HCT116 (cell line): ENCODE data around the gene TIMM17B. TPM values are rescaled to one million over a fixed set of nuclear protein-coding genes. Genes with fewer than 3 reads are reported as not detected.

Experiments used
- ATAC-seq: fragments of 200-7000 bp; cut with Tn5 transposase; 2 replicates; pipeline ENCODE4 v1.9.1; 2020; ENCODE audit warnings: mild to moderate bottlenecking, moderate library complexity
- BruUV-seq: library from RNA; stranded (reverse); fragments of 400-500 nt; replicated peaks from 2 replicates; lab custom pipeline; 2021; lab: Mats Ljungman, UMichigan
- CTCF ChIA-PET: fragments of 300-600 bp; sonication (Branson Sonifier 250); formaldehyde crosslinking; loops from one replicate; lab custom pipeline; 2021; ENCODE audit warnings: antibody characterized with exemption; lab: Charles Lee
- POLR2A ChIA-PET: fragments of 300-600, 350-600 bp; sonication (Branson Sonifier 250); formaldehyde crosslinking; loops from one replicate; lab custom pipeline; 2021; ENCODE audit warnings: antibody characterized with exemption; lab: Charles Lee
- RAD21 ChIA-PET, 2 experiments: fragments of 300-600 bp; sonication (Branson Sonifier 250); formaldehyde crosslinking; loops; one replicate each; lab custom pipeline; 2023; ENCODE audit warnings: low total read pairs in 2 of 2; ENCODE audit not compliant: uncharacterized antibody in 2 of 2, unreplicated experiment in 2 of 2, low non-redundant PET in 1 of 2; lab: Charles Lee
- DNase-seq: peaks from one replicate; pipeline ENCODE4 v3.0.0-alpha.2; 2010; ENCODE audit warnings: low read depth, low spot score
- H2AFZ ChIP-seq: fragments of 200-600 bp; shearing (Covaris generic), sonication (generic); 2 replicates; pipeline ENCODE4 v1.6.1; 2017; ENCODE audit warnings: low read depth, mixed run types, mixed read lengths, antibody characterized with exemption, low read length; ENCODE audit not compliant: poor library complexity, severe bottlenecking
- H3K27ac ChIP-seq: 2 replicates; pipeline ENCODE4 v1.5.1; 2012; ENCODE audit warnings: low read depth, low read length
- H3K27me3 ChIP-seq: fragments of 200-600 bp; sonication (generic); 2 replicates; pipeline ENCODE4 v1.6.1; 2016; ENCODE audit warnings: mixed run types, low read length, mixed read lengths; ENCODE audit not compliant: insufficient read depth
- H3K36me3 ChIP-seq, 2 experiments: fragments of 200-500 bp in 1 of 2; fragments of 200-600 bp in 1 of 2; sonication (Bioruptor generic) in 1 of 2; sonication (generic) in 1 of 2; 2 replicates each; pipeline versions ENCODE4 v1.5.1 to v1.6.1; 2014 to 2016; ENCODE audit warnings: low read length in 2 of 2, inconsistent platforms in 1 of 2, mixed read lengths in 1 of 2, mixed run types in 1 of 2; ENCODE audit not compliant: insufficient read depth in 2 of 2, control insufficient read depth in 1 of 2
- H3K4me1 ChIP-seq, 2 experiments: fragments of 200-600 bp in 1 of 2; sonication (generic) in 1 of 2; 2 replicates each; pipeline versions ENCODE4 v1.5.1 to v1.6.1; 2012 to 2017; ENCODE audit warnings: low read length in 2 of 2, inconsistent platforms in 1 of 2, mild to moderate bottlenecking in 1 of 2, mixed read lengths in 1 of 2, mixed run types in 1 of 2, moderate library complexity in 1 of 2; ENCODE audit not compliant: insufficient read depth in 2 of 2, control insufficient read depth in 1 of 2
- H3K4me2 ChIP-seq: fragments of 200-600 bp; sonication (generic); 2 replicates; pipeline ENCODE4 v1.6.1; 2017; ENCODE audit warnings: mixed run types, low read length, mixed read lengths
- H3K4me3 ChIP-seq, 2 experiments: fragments of 200-600 bp in 1 of 2; sonication (generic) in 1 of 2; replicated peaks in 1 of 2; 2 replicates each; pipeline ENCODE4 v1.5.1; 2011 to 2016; ENCODE audit warnings: low read length in 2 of 2, control low read depth in 1 of 2, low read depth in 1 of 2, mild to moderate bottlenecking in 1 of 2, mixed read lengths in 1 of 2, mixed run types in 1 of 2
- H3K79me2 ChIP-seq: fragments of 200-600 bp; sonication (generic); 2 replicates; pipeline ENCODE4 v1.6.1; 2017; ENCODE audit warnings: mild to moderate bottlenecking, mixed run types, low read length, moderate library complexity, mixed read lengths; ENCODE audit not compliant: insufficient read depth
- H3K9ac ChIP-seq: fragments of 200-600 bp; sonication (generic); 2 replicates; pipeline ENCODE4 v1.6.1; 2016; ENCODE audit warnings: low read length, mixed read lengths
- H3K9me2 ChIP-seq: fragments of 200-600 bp; sonication (generic), shearing (Covaris generic); 2 replicates; pipeline ENCODE4 v1.6.1; 2017; ENCODE audit warnings: mixed run types, mild to moderate bottlenecking, moderate library complexity; ENCODE audit not compliant: insufficient read depth
- H3K9me3 ChIP-seq, 2 experiments: fragments of 200-500 bp in 1 of 2; fragments of 200-600 bp in 1 of 2; sonication (Bioruptor generic) in 1 of 2; sonication (generic) in 1 of 2; 2 replicates each; pipeline ENCODE4 v1.6.1; 2014 to 2017; ENCODE audit warnings: low read length in 2 of 2, mixed read lengths in 2 of 2, inconsistent platforms in 1 of 2, low read depth in 1 of 2, mild to moderate bottlenecking in 1 of 2, mixed run types in 1 of 2, moderate library complexity in 1 of 2; ENCODE audit not compliant: control insufficient read depth in 1 of 2, insufficient read depth in 1 of 2
- H4K20me1 ChIP-seq: fragments of 200-600 bp; sonication (generic), shearing (Covaris generic); 2 replicates; pipeline ENCODE4 v1.6.1; 2017; ENCODE audit warnings: mixed run types, mild to moderate bottlenecking, moderate library complexity; ENCODE audit not compliant: insufficient read depth
- ATF3 ChIP-seq: IDR thresholded peaks from 2 replicates; pipeline ENCODE4 v1.6.1; 2012
- EGR1 ChIP-seq: IDR thresholded peaks from 2 replicates; pipeline ENCODE4 v1.6.1; 2012; ENCODE audit warnings: low read depth
- JUND ChIP-seq: IDR thresholded peaks from 2 replicates; pipeline ENCODE4 v1.6.1; 2012
- RAD21 ChIP-seq: IDR thresholded peaks from 2 replicates; pipeline ENCODE4 v1.6.1; 2012; ENCODE audit warnings: low read depth, mild to moderate bottlenecking
- TCF7L2 ChIP-seq: IDR thresholded peaks from 2 replicates; pipeline ENCODE4 v1.7.0; 2011; ENCODE audit warnings: borderline replicate concordance, inconsistent platforms; ENCODE audit not compliant: insufficient read depth, insufficient read length; ENCODE audit errors: extremely low read depth
- YY1 ChIP-seq: IDR thresholded peaks from 2 replicates; pipeline ENCODE4 v1.6.1; 2011; ENCODE audit warnings: low read length, low read depth, moderate library complexity, mild to moderate bottlenecking; ENCODE audit not compliant: insufficient replicate concordance; ENCODE audit errors: extremely low read depth
- ZBTB33 ChIP-seq: IDR thresholded peaks from 2 replicates; pipeline ENCODE4 v1.6.1; 2011; ENCODE audit warnings: mild to moderate bottlenecking, low read length, moderate library complexity; ENCODE audit not compliant: insufficient replicate concordance; ENCODE audit errors: extremely low read depth
- intact Hi-C: fragments of 100-400 bp; cut with micrococcal nuclease; formaldehyde crosslinking; loops from 2 replicates; pipeline ENCODE4 v1.10.0; 2022
- total RNA-seq: library from RNA; stranded (reverse); gene quantifications from one replicate; pipeline ENCODE4 v1.2.1, GENCODE V29; 2021; ENCODE audit not compliant: unreplicated experiment

The TIMM17B gene
- total RNA-seq, 1 experiment from 2014 or later, result 41.7 TPM

GRCh38 chrX:48942895-48943294 is 45.3 kb upstream of the TIMM17B start:
- no peak for ATAC-seq
- ChIA-PET CTCF (no interaction called here), POLR2A (no interaction called here), RAD21 (no interaction called here)
- Histone ChIP-seq H2AFZ (no peak overlapping the region), H3K79me2 (peaks cover 56% of the 10 kb centered on the region), H3K9ac (no peak overlapping the region), H3K9me3 (no peaks in the 10 kb centered on the region), H3K27me3 (no peaks in the 10 kb centered on the region), H3K4me2 (no peak overlapping the region), H3K36me3 (peaks cover 0 to 5% of the 10 kb centered on the region in 2 experiments; a peak in 2 of 4 replicates), H3K9me2 (no peaks in the 10 kb centered on the region), H3K4me3 (no peak overlapping the region), H3K4me1 (no peaks in the 10 kb centered on the region), H4K20me1 (no peaks in the 10 kb centered on the region), H3K27ac (no peak overlapping the region)
- BruUV-seq, result no TSS peak
- intact Hi-C loops, result no loop called here
- no peak for DNase-seq
- no peak for TF ChIP-seq EGR1
- TF ChIP-seq JUND, result no peak
- no peak for TF ChIP-seq ATF3
- no peak for TF ChIP-seq RAD21
- no peak for TF ChIP-seq ZBTB33
- no peak for TF ChIP-seq TCF7L2
- TF ChIP-seq YY1, result no peak
- TF ChIP-seq, all 23 proteins: peak for 0
